RWPE1 (cell line): Measurements from ENCODE around the gene PCYT2.

Source experiments
- CTCF ChIA-PET: fragments of 350-600 bp; sonication (Branson Sonifier 250); formaldehyde crosslinking; extraction: SDS; loops from one replicate; lab custom pipeline; 2021; lab: Yijun Ruan, JAX
- POLR2A ChIA-PET: fragments of 400-600 bp; formaldehyde crosslinking; extraction: SDS; loops from one replicate; lab custom pipeline; 2020; ENCODE audit warnings: antibody characterized with exemption; ENCODE audit not compliant: low non-redundant PET; lab: Yijun Ruan, JAX
- DNase-seq: peaks from one replicate; pipeline ENCODE4 v3.0.0; 2012; ENCODE audit warnings: low spot score
- H3K27ac ChIP-seq: fragments of 450-650 bp; 2 replicates; pipeline ENCODE4 v1.5.1; 2017
- TF ChIP-seq, protein P1 (sequence below): fragments of 450-650 bp; conservative IDR thresholded peaks from 2 replicates; pipeline ENCODE4 v1.5.1; 2017; ENCODE audit warnings: low read depth, mild to moderate bottlenecking

PCYT2 gene

DNA sequence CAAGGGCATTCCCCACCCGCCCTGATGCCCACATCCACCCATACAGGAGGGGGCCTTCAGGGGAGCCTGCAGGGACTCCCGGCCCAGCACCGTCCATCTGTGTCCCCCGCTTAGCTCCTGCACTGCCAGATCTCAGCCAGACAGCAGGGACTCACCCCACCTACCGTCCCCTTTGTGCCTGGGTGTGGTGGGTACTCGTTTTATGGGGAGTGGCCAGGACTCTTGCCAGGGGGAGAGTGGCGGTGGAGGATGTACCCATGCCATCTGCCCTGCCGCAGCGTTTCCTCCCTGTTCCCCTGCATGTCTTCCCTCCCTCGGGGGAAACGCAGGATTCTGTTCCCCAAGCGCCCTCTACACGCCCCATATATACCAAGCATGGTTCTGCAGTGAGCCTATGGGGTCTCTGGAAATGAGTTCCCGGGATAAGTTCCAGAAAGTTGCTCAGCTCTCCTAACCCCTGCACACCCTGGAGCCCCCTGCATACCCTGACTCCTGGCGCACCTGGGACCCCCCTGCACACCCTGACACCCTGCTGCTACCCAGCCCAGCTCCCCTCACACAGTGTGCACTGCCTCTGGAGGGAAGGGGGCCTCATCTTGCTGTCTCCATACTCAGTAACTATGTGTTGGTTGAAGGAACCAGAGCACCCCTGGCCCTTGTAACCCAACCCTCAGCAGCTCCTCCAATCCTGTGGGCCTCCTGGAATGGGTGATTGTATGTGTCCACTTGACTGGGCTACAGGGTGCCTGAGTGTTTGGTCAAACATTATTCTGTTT lies 20.5 kb upstream of the PCYT2 start:
- CTCF ChIA-PET, result interaction anchor here (0.5 kb wide), 1 partner anchor 398 kb away, joined by 3 read pairs; no protein-coding TSS in a partner anchor
- DNase-seq, result no peak
- H3K27ac ChIP-seq, result peak overlapping the region; percentile 98
- TF ChIP-seq, protein P1, sequence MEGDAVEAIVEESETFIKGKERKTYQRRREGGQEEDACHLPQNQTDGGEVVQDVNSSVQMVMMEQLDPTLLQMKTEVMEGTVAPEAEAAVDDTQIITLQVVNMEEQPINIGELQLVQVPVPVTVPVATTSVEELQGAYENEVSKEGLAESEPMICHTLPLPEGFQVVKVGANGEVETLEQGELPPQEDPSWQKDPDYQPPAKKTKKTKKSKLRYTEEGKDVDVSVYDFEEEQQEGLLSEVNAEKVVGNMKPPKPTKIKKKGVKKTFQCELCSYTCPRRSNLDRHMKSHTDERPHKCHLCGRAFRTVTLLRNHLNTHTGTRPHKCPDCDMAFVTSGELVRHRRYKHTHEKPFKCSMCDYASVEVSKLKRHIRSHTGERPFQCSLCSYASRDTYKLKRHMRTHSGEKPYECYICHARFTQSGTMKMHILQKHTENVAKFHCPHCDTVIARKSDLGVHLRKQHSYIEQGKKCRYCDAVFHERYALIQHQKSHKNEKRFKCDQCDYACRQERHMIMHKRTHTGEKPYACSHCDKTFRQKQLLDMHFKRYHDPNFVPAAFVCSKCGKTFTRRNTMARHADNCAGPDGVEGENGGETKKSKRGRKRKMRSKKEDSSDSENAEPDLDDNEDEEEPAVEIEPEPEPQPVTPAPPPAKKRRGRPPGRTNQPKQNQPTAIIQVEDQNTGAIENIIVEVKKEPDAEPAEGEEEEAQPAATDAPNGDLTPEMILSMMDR, result no peak
- POLR2A ChIA-PET, result no interaction called here

DNA sequence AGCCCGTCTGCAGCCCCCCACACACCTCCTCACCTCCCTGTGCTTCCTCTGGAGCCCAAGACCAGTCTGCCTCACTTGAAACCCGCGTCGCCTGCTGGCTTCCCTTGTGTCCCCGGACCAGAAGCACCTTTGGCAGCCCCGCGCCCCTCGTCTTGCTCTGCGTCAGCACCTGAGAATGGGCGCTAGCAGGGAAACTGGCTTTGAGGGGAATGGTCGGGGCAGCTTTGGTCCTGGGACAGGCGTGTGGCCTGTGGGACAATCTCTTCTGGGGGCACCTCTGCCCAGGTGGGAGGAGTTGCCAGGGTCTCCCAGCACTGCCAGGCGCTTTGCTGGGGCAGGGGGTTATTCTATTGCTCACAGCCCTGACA lies 20.0 kb upstream of the PCYT2 start:
- ChIA-PET POLR2A (no interaction called here), CTCF (no interaction called here)
- H3K27ac ChIP-seq, result peak overlapping the region; percentile 98
- DNase-seq, result no peak
- TF ChIP-seq, protein P1, result no peak

- peak overlapping the region; percentile 98 for H3K27ac ChIP-seq
- TF ChIP-seq, protein P1, result no peak
- DNase-seq, result no peak
- ChIA-PET POLR2A (interaction anchor here (0.5 to 0.6 kb wide), 3 partner anchors 22 to 107 kb away, joined by 3 to 4 read pairs (median 3); partner anchors contain the start of gene DCXR), CTCF (interaction anchor here (1.2 kb wide), 1 partner anchor 91 kb away, joined by 5 read pairs; no protein-coding TSS in a partner anchor)
Observed at GRCh38 chr17:81930142-81931125, 19.2 kb upstream of the PCYT2 start.

- TF ChIP-seq, protein P1, result no peak
- ChIA-PET CTCF (interaction anchor here (1.2 kb wide), 1 partner anchor 92 kb away, joined by 5 read pairs; no protein-coding TSS in a partner anchor), POLR2A (interaction anchor here (0.6 kb wide), 1 partner anchor 23 kb away, joined by 3 read pairs; no protein-coding TSS in a partner anchor)
- no peak for DNase-seq
- peak overlapping the region; percentile 98 for H3K27ac ChIP-seq
Observed at GRCh38 chr17:81929253-81930141, 18.3 kb upstream of the PCYT2 start.

DNA sequence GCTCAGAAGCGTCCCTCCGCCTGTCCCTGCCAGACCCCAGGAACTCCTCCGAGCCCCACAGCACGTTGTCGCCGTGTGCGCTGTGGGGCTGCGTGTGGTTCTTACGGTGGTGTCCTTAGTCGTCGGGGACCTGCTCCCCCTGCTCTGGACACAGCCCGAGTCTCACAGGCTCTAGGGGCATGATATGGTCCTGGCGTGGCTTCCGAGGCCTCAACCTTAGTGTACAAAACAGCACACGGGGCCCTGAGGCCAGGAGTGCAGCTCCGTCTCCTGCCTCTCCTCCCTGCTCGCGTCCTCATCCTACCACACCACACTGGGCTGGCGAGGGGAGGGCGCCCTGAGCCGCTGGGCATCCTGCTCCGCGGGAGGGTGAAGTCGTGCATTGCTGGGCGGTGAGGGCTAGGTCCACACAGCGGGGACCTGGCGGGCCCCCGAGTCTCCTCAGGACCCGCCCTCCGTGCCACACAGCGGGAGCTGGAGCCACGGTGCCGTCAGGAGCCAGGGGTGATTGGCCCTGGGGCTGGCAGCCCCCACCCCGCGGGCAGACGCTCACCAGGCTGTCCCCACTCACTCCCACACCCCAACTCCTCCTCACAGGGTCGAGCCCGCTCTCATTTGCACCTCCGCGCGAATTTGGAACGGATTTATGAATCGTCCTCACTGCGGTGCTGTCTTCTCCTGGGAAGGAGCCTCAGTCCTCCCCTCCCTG lies 17.5 kb upstream of the PCYT2 start:
- CTCF ChIA-PET, result interaction anchor here (0.6 to 0.9 kb wide), 3 partner anchors 14 to 31 kb away, joined by 3 to 5 read pairs (median 3); no protein-coding TSS in a partner anchor
- peak overlapping the region; percentile 98 for H3K27ac ChIP-seq
- TF ChIP-seq, protein P1, result no peak
- POLR2A ChIA-PET, result no interaction called here
- peak; percentile 25 for DNase-seq
